Right cardiac atrium (tissue), 5 donors: ENCODE results near the gene SCGN. TPM values are rescaled to one million over a fixed set of nuclear protein-coding genes. Genes with fewer than 3 reads are reported as not detected.

Source experiments
- ATAC-seq, 2 donors: fragments of 200-7000 bp; cut with Tn5 transposase; one replicate each; pipeline versions ENCODE4 v1.8.0 to v1.9.1; 2020; ENCODE audit warnings: moderate library complexity in 2 of 2, mild to moderate bottlenecking in 1 of 2
- DNase-seq, 3 donors: peaks; one replicate each; pipeline ENCODE4 v3.0.0-alpha.2; 2020
- H3K27ac ChIP-seq: one replicate; pipeline ENCODE4 v1.5.1; 2013; ENCODE audit warnings: mild to moderate bottlenecking, low read length, control low read depth, moderate library complexity
- H3K27me3 ChIP-seq: one replicate; pipeline ENCODE4 v1.6.1; 2013; ENCODE audit not compliant: control insufficient read depth, insufficient read depth
- H3K4me1 ChIP-seq: one replicate; pipeline ENCODE4 v1.6.1; 2013; ENCODE audit warnings: low read length; ENCODE audit not compliant: control insufficient read depth, insufficient read depth
- H3K4me3 ChIP-seq: one replicate; pipeline ENCODE4 v1.5.1; 2013; ENCODE audit warnings: low read length, control low read depth
- H3K9me3 ChIP-seq: one replicate; pipeline ENCODE4 v1.6.1; 2013; ENCODE audit warnings: low read length; ENCODE audit not compliant: control insufficient read depth
- WGBS: extraction: QIAGEN DNeasy Blood & Tissue Kit; methylation state at CpG from one replicate; pipeline ENCODE4 v1.1.7; 2013; 5-methylcytosine and 5-hydroxymethylcytosine counted together
- intact Hi-C, 4 donors: fragments of 100-400 bp; cut with DNase I; formaldehyde crosslinking; loops; one replicate each; pipeline versions ENCODE4 v1.11.0 to v1.14.0; 2022 to 2023
- polyA plus RNA-seq: library from polyadenylated mRNA; stranded (reverse); fragments of 200-250 nt; gene quantifications from one replicate; pipeline ENCODE4 v1.2.3, GENCODE V29; 2013
- total RNA-seq, 4 donors: library from RNA; stranded (reverse); fragmentation: NEBNext Ultra II Directional; extraction: Animal tissue kit (Norgen Biotek cat#: 25700); gene quantifications; one replicate each; pipeline ENCODE4 v1.2.1, GENCODE V29; 2021
- donor health status: healthy with polysubstance abuse.
- donor health status: DM: no; HTN: yes; CAD: no.
- donor health status: DM: no; HTN: no; CAD: no.
- donor health status: DM: no; HTN: yes; CAD: no; lungs with severe emphysema.
- donor health status: DM: yes; HTN: yes; CAD: no.

Gene SCGN
- total and polyA plus RNA-seq, 5 donors, result 3.2 to 8.9 (median 4.9) TPM

GRCh38 chr6:25750906-25751305 lies 98.9 kb downstream of the SCGN start:
- Histone ChIP-seq H3K4me3 (no peak overlapping the region), H3K9me3 (no peaks in the 10 kb centered on the region), H3K27me3 (no peaks in the 10 kb centered on the region), H3K4me1 (no peaks in the 10 kb centered on the region), H3K27ac (no peak overlapping the region)
- DNase-seq, result no peak
- WGBS, result 39% methylated on average over 3 of the region's 3 CpGs
- ATAC-seq, result no peak
- intact Hi-C loops, result no loop called here

Other genes with a start within 250 kb of the SCGN start
- not detected for gene SLC17A4, start 102.5 kb downstream of the SCGN start, total RNA-seq
- gene SLC17A4, start 102.5 kb downstream of the SCGN start, polyA plus RNA-seq, result 0.02 TPM
- not detected for gene SLC17A1, start 179.8 kb downstream of the SCGN start, total RNA-seq
- not detected for gene SLC17A1, start 179.8 kb downstream of the SCGN start, polyA plus RNA-seq
- under 1 TPM in 1 of 4 donors, not detected in 3; 0.34 TPM for gene SLC17A3, start 222.0 kb downstream of the SCGN start, total RNA-seq
- gene SLC17A3, start 222.0 kb downstream of the SCGN start, polyA plus RNA-seq, result not detected